Stimulated activated CD4-positive, alpha-beta T cell treated with anti-CD3 and anti-CD28 coated beads, Interleukin-2, amount 100 ng/mL, for 24 hours (primary cell): ENCODE data around the gene OSBPL3.

Experiments used
- DNase-seq, 2 donors: peaks; one replicate each; pipeline ENCODE4 v3.0.0-alpha.2; 2020

The OSBPL3 gene

DNA sequence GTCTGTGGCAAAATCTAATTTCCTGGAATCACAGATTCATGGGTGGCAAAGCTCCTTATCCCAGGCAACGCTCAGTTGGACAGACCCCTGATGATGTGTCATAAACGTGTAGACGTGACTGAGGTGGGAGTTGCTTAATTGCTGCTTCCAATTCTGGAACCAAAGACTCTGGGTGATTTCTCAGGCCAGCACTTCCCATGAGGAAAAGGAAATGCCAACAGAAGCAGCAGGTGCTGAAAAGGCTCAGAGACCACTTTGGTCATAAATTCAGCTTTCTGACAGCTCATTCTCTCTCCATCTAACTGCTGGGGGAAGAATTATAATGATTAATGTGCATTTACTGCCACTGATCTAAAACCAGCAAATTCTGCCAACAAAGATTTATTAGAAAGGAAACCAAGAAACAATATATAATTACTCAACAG, 88.7 kb downstream of the OSBPL3 start:
- DNase-seq: no peak

DNA sequence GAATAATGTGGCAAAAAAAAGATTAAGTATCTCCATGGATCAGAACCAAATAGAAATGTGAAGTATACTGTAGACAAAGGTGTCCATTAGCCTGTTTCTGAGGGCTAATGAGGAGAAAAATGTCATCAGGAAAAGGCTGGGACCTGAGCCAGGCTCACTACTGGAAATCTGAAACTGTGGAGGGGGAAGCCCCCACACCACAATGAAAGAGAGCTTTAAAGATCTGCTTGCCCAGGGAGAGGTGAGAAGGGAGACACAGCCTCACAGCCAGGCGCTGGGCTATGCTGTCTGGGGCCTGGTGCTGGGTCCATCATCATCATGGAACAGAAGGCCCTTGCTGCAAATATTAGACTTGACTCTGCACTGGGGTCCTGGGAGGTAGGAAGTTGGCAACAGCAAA, 90.4 kb downstream of the OSBPL3 start:
- no peak for DNase-seq

GRCh38 chr7:24888653-24889052, 91.3 kb downstream of the OSBPL3 start:
- DNase-seq: no peak

GRCh38 chr7:24885716-24886115, 94.3 kb downstream of the OSBPL3 start:
- no peak for DNase-seq

DNA sequence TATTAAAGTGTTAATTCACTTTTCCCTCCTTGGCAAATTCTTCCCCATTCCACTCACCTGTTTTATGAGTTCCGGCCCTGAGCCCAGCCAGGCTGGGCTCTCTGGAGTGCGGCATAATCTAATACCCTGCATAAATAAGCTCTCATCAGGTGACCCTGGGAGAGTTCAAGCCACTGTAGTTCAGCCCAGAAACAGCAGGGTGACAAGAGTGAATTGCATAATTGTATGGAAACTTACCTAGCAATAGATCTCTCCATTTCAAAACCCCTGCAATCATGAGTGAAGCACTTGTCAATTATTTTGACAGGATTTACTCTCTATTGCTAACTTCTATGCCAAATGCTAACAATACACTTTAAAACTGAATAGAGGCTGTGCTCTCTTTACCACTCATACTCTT, 94.7 kb downstream of the OSBPL3 start:
- no peak for DNase-seq

DNA sequence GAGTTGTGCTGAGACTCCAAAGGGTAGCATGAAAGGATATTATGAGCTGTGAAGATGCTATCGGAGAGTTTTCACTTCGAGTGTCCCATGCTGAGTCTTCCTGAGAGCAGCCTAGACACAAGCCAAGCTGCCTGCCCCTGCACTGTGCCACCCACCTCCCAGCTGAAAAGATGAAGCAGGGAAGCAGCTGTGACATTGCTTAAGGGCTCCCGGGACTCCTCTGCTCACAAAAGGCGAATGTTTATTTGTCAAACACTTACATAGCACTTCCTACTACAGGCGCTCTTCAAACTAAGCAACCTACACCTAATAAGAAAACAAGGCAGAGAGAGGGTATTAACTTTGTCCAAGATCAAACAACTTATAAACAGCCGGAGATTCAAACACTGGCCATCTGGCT, 95.6 kb downstream of the OSBPL3 start:
- no peak for DNase-seq

GRCh38 chr7:24883622-24884013, 96.4 kb downstream of the OSBPL3 start:
- no peak for DNase-seq

DNA sequence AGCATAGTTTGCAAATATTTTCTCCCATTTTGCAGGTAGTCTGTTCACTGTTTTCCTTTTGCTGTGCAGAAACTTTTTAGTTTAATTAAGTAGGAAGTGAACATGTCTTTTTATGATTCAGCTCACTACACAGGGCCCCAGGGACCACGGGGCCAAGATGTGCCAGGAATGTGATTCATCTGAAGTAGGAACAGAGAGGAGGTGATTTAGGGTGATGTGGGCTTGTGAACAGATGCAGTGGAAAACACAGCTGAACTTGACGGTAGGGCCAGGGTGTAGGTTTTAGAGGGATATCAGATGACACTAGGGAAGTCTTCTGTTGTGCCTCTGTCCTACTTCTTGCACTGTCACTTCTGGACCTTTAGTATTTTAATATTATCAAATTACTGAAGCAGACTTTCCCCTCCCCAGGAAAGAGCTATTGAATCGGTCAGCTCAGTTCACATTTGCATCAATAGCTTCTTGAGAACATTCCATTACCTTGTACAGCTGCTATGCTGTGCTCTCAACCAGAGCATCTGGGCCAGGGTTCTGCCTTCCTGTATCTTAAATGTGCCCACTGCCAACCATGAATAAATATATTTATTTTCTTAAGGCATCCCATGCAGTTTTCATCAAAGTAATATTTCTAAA, 96.9 kb downstream of the OSBPL3 start:
- peak; percentile 45 to 53 for DNase-seq

DNA sequence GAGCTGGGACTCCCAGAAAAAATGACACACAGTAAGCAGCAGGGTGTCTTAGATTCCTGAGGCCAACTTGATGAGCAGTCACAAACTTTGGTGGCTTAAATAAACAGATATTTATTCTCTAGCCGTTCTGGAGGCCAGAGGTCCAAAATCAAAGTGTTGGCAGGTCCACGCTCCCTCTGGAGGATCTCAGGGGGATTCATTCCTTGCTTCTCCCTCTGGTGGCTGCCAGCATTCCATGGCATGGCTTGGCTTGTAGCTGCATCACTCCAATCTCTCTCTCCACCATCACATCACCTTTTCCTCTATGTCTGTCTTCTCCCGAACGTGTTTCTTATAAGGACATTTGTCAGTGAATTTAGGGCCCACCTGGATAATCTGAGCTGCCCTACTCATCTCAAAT, 98.4 kb downstream of the OSBPL3 start:
- DNase-seq: no peak

DNA sequence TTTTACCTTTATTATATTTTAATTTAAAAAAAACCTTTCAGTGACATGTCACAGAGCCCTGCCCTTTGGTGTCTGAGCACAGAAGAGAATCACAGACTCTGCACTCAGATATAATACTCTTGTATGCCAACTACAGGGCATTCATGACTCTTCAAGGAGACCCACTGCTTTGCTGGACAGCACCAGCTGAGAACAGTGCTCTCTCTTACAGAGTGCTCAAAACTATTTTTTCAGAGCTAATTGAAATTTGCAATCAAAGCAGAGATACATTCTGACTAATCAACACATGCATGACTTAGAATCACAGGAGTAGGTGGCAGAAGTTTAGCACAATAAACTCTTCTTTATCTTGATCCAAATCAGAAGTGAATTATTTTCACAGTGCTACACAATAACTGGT, 99.1 kb downstream of the OSBPL3 start:
- no peak for DNase-seq

- no peak for DNase-seq
These were observed 100.7 kb downstream of the OSBPL3 start for GRCh38 chr7:24879291-24879690.

GRCh38 chr7:24877790-24878311, 102.1 kb downstream of the OSBPL3 start:
- DNase-seq: peak; percentile 29 to 49

DNA sequence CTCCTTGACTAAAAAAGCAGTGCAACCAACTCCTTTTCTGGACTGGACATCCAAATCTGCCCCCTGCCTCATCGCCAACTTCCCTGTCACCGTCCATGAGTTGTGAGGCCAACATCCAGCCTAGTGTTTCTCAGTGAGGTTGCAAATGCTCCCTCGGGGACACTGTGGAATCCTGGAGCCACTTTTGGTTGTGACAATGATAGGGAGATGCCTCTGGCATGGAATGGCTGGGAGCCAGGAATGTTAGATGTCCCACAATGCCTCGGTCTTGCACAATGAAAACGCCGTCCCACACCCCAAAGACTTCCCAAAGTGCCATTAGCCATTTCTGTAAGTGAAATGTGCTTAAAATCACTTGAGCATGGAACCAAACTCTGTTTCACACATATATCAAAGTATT, 105.2 kb downstream of the OSBPL3 start:
- DNase-seq: no peak

DNA sequence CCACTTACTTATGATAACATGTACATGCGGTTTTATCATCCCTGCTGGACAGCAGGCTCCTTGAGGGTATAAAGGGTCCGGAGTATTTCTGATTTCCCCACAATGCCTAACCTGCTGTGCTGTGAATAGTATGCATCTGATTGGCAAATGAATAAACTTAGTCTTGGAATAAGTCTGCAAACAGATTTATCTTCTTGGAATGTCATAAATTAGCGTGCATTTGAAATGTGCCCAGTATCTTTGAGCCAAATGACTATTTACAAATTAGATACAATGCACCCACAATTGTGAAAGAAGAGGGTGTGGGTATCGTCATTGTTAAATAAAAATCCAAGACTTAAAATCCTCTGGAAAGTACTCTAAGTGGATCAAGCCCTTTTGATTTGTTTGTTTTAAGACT, 106.0 kb downstream of the OSBPL3 start:
- DNase-seq: no peak

GRCh38 chr7:24871770-24872169, 108.2 kb downstream of the OSBPL3 start:
- DNase-seq: no peak

- DNase-seq: no peak
These were observed 109.2 kb downstream of the OSBPL3 start for GRCh38 chr7:24870766-24871165.

DNA sequence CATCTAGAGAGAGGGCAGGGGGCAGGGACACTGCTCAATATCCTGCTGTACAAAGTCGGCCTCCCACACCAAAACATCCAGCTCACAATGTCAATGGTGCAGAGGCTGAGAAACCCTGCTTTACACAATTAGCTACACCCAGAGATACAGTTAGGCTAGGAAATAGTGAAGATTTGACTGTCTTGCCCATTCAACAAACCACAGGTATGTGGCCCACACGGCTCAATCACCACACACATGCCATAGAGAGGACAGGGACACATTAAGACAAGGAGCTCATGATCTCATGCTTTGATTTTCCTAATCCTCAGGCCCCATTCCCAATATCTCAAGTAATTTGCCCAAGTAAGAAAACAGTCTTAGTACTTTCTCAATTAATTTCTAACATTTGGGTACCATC, 110.4 kb downstream of the OSBPL3 start:
- no peak for DNase-seq

GRCh38 chr7:24868741-24869140, 111.2 kb downstream of the OSBPL3 start:
- no peak for DNase-seq

DNA sequence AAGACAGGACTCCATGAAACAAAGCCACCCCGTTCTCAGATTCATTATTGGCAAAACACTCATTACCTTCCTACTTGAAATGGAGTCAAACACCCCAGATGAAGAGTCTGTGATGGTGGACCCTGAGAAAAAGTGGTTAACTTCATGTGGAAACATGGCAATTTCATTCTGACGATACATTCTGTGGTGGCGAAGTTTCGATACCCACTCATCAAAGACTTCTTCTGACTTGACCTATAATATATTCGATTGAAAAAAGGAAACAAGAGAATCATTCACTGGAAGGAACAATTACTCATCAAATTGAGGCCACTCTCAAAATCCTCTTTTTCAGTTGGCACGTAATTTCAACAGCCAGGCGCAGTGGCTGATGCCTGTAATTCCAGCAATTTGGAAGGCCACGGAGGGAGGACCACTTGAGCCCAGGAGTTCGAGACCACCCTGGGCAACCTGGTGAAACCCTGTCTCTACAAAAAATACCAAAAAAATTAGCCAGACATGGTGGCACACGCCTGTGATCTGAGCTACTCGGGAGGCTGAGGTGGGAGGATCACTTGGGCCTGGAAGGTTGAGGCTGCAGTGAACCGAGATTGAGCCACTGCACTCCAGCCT, 113.9 kb downstream of the OSBPL3 start:
- DNase-seq: peak; percentile 22 to 45

DNA sequence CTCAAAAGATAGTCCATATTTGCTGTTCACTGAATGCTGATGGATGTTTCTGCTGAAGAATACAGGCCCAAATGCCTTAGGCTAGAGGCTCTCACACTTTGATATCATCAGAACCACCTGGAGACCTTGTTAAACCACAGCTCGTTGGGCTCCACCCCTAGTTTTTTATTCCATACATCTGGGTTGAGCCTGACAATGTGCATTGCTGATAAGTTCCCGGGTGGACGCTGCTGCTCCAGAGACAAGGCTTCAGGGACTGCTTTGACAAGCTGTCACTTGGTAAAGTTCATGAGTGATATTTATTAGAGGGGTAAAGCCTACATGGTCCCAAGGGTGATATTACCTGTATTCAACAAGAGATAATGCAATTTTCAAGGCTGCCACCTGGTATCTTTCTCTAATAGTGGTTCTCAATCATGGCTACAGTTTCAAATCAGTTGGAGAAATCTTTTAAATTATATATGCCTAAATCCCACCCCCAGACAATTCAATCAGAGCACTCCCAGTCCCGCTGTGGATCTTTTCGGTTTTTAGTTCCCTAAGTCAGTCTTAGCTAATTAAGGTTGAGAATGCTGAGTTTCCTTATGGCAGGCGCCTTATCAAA, 115.7 kb downstream of the OSBPL3 start:
- no peak for DNase-seq

DNA sequence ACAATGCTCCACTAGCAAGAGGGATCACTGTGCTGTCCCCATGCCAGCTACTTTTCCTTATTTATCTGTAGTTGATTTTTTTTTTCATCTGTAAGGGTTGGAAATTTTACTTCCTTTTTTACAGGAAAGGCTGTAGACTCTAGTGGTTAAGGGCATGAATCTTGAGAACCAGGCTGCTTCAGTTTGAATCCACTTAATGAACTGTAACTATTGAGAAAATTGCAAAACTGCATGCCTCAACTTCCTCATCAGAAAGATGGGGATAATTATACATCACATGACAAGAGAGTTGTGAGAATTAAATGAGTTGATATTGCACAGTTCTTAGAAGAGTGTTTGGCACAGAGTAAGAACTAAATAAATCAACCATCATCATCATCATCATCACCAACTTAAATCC, 116.4 kb downstream of the OSBPL3 start:
- DNase-seq: no peak

DNA sequence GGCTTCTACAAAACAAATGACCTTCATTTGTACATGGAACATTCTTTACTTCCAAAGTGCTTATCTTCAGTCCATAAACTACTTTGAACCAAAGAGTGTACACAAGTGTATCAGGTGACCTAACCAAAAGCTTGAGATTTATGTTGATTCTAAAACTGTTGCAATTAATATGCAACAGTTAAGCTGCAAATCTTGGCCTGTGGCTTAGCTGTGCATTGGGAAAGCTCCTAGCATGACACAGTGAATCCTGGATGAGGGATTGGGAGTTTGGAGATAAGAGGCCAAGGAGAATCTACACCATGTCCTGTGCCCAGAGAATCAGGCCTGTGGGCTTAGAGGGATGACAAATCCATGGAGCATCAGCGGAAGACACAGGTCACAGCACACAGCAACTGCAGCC, 117.5 kb downstream of the OSBPL3 start:
- no peak for DNase-seq

DNA sequence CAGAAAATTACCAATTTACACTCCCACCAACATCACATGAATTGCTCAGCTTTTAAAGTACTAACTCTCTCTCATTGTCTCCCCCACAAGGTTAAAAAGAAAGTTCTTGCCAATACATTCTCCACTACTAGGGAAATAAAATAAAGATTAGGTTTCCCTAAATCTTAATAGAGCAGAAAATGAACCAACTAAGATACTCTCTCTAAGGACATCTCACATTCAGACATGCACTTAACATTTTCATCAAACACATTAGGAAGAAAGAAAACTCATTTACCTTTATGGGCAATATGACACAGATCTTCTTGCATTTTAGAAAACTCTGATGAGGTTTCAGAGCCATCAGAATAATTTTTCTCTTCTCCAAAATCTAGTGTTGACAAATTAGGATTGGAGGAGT, 118.6 kb downstream of the OSBPL3 start:
- DNase-seq: no peak

- no peak for DNase-seq
These were observed 119.4 kb downstream of the OSBPL3 start for GRCh38 chr7:24860611-24861010.
